CD4-positive, alpha-beta T cell (primary cell): ENCODE results near the gene SH3YL1. TPM values are rescaled to one million over a fixed set of nuclear protein-coding genes. Genes with fewer than 3 reads are reported as not detected.

ENCODE experiments used
- ATAC-seq: fragments of 200-7000 bp; cut with Tn5 transposase; one replicate; pipeline ENCODE4 v1.10.0; 2022; ENCODE audit warnings: mild to moderate bottlenecking; ENCODE audit not compliant: poor library complexity
- CTCF ChIA-PET: fragments of 350-600 bp; sonication (Branson Sonifier 250); formaldehyde crosslinking; loops from one replicate; lab custom pipeline; 2021; ENCODE audit warnings: antibody characterized with exemption, inconsistent platforms; lab: Charles Lee
- POLR2A ChIA-PET: fragments of 350-600 bp; sonication (Branson Sonifier 250); formaldehyde crosslinking; loops from one replicate; lab custom pipeline; 2021; ENCODE audit warnings: antibody characterized with exemption, inconsistent platforms; lab: Charles Lee
- DNase-seq, 14 experiments: peaks; one replicate each; pipeline ENCODE4 v3.0.0-alpha.2; 2013 to 2020; ENCODE audit warnings: mixed read lengths in 2 of 14
- H3K27ac ChIP-seq, 2 donors: one replicate each; pipeline versions ENCODE4 v1.5.1 to v1.7.0; 2013; ENCODE audit warnings: low read length in 2 of 2, low read depth in 1 of 2, mild to moderate bottlenecking in 1 of 2
- H3K27me3 ChIP-seq, 2 experiments: 1 replicate in 1 of 2; 2 replicates in 1 of 2; pipeline versions ENCODE4 v1.6.1 to v1.7.0; 2013; ENCODE audit warnings: low read length in 2 of 2, control low read depth in 1 of 2, mild to moderate bottlenecking in 1 of 2, moderate library complexity in 1 of 2; ENCODE audit not compliant: insufficient read depth in 2 of 2, control insufficient read depth in 1 of 2
- H3K36me3 ChIP-seq: one replicate; pipeline ENCODE4 v1.6.1; 2013; ENCODE audit warnings: low read length, control low read depth; ENCODE audit not compliant: insufficient read depth
- H3K4me1 ChIP-seq: one replicate; pipeline ENCODE4 v1.6.1; 2013; ENCODE audit warnings: low read length, control low read depth; ENCODE audit not compliant: insufficient read depth
- H3K4me3 ChIP-seq: one replicate; pipeline ENCODE4 v1.5.1; 2013; ENCODE audit warnings: mild to moderate bottlenecking, low read length, moderate library complexity
- H3K9me3 ChIP-seq, 2 experiments: 1 replicate in 1 of 2; 2 replicates in 1 of 2; pipeline versions ENCODE4 v1.6.1 to v1.7.0; 2013; ENCODE audit warnings: low read length in 2 of 2, mild to moderate bottlenecking in 2 of 2, control low read depth in 1 of 2, moderate library complexity in 1 of 2; ENCODE audit not compliant: control insufficient read depth in 1 of 2, insufficient read depth in 1 of 2
- H3K27ac Mint-ChIP-seq: one replicate; pipeline ENCODE4 v1.8.0; 2020; ENCODE audit warnings: mixed read lengths
- H3K27me3 Mint-ChIP-seq: one replicate; pipeline ENCODE4 v1.8.0; 2021; ENCODE audit warnings: mixed read lengths
- H3K36me3 Mint-ChIP-seq: one replicate; pipeline ENCODE4 v1.8.0; 2021; ENCODE audit warnings: low read depth, mixed read lengths
- H3K4me1 Mint-ChIP-seq: one replicate; pipeline ENCODE4 v1.8.0; 2021; ENCODE audit warnings: low read depth, mixed read lengths
- H3K4me3 Mint-ChIP-seq: one replicate; pipeline ENCODE4 v1.8.0; 2020; ENCODE audit warnings: mild to moderate bottlenecking, mixed read lengths
- H3K9me3 Mint-ChIP-seq: one replicate; pipeline ENCODE4 v1.8.0; 2020; ENCODE audit warnings: mixed read lengths
- intact Hi-C, 2 experiments: fragments of 100-400 bp; cut with DNase I in 1 of 2; cut with micrococcal nuclease in 1 of 2; formaldehyde crosslinking; loops; one replicate each; pipeline versions ENCODE4 v1.15.1 to v1.9.0; 2023 to 2025; cut with DNase I, micrococcal nuclease
- total RNA-seq, 174 experiments: library from RNA in 2 of 174; stranded (reverse) in 2 of 174; gene quantifications; one replicate each; pipeline ENCODE4 v1.2.3 and lab custom pipeline; 2021 to 2026
- TF ChIP-seq, protein P1 (sequence below): fragments of 200-600 bp; IDR thresholded peaks from one replicate; pipeline ENCODE4 v1.8.0; 2022; ENCODE audit warnings: antibody characterized with exemption, mild to moderate bottlenecking

Gene SH3YL1
- total RNA-seq, 2 experiments from 2014 or later = 59.7 to 61.9 TPM

GRCh38 chr2:253202-253638 is 10.6 kb downstream of the SH3YL1 start:
- CTCF ChIA-PET = interaction anchor here (1.5 kb wide), 1 partner anchor 13 kb away, joined by 3 read pairs; no protein-coding TSS in a partner anchor
- Histone ChIP-seq H3K9me3 (peaks cover 0 to 5% of the 10 kb centered on the region in 2 experiments), H3K27me3 (no peaks in the 10 kb centered on the region), H3K36me3 (peaks cover 5% of the 10 kb centered on the region), H3K4me3 (no peak overlapping the region), H3K27ac (no peak overlapping the region), H3K4me1 (no peaks in the 10 kb centered on the region)
- Mint-ChIP-seq H3K27ac (no peak overlapping the region), H3K4me1 (no peaks in the 10 kb centered on the region), H3K27me3 (no peaks in the 10 kb centered on the region), H3K36me3 (peaks cover 36% of the 10 kb centered on the region), H3K4me3 (no peak overlapping the region), H3K9me3 (peaks cover 6% of the 10 kb centered on the region)
- DNase-seq (no peak), ATAC-seq (no peak)
- intact Hi-C loops = no loop called here
- TF ChIP-seq, protein P1, sequence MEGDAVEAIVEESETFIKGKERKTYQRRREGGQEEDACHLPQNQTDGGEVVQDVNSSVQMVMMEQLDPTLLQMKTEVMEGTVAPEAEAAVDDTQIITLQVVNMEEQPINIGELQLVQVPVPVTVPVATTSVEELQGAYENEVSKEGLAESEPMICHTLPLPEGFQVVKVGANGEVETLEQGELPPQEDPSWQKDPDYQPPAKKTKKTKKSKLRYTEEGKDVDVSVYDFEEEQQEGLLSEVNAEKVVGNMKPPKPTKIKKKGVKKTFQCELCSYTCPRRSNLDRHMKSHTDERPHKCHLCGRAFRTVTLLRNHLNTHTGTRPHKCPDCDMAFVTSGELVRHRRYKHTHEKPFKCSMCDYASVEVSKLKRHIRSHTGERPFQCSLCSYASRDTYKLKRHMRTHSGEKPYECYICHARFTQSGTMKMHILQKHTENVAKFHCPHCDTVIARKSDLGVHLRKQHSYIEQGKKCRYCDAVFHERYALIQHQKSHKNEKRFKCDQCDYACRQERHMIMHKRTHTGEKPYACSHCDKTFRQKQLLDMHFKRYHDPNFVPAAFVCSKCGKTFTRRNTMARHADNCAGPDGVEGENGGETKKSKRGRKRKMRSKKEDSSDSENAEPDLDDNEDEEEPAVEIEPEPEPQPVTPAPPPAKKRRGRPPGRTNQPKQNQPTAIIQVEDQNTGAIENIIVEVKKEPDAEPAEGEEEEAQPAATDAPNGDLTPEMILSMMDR = no peak
- POLR2A ChIA-PET = no interaction called here

DNA sequence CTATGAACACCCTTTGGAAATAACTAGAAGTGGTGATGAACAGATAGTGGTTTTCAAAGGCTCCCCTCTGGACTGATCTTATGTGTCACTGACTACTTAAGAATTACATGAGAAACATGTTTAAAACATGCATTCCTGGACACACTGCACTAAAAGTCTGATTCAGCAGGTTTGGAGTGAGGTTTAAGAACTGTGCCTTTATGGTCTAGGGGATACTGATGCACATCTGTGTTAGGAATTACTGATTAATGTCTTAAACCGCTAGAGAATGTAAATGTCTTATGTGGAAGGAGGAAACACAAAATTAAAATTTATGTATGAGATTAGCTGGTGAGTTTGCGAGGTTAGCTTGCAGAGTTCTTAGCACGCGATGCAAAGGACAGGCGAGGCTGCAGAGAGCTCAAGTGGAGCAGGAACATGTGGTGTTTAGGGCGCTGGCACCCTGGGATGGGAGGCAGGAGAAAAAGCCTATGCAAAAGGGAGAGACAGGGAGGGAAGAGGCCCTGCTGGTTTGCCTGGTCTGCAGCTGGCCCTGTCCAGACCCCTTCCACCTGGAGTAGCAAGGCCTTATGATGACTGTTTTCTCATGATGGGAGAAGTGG is 11.7 kb downstream of the SH3YL1 start:
- H3K9me3 Mint-ChIP-seq = peaks cover 1% of the 10 kb centered on the region
- Histone ChIP-seq H3K4me1 (no peaks in the 10 kb centered on the region), H3K36me3 (peaks cover 5% of the 10 kb centered on the region), H3K9me3 (peaks cover 0 to 5% of the 10 kb centered on the region in 2 experiments), H3K4me3 (no peak overlapping the region), H3K27me3 (no peaks in the 10 kb centered on the region), H3K27ac (no peak overlapping the region)
- TF ChIP-seq, protein P1 = no peak
- ATAC-seq (no peak), DNase-seq (no peak)
- no peak overlapping the region for H3K4me3 Mint-ChIP-seq
- H3K27me3 Mint-ChIP-seq = no peaks in the 10 kb centered on the region
- ChIA-PET POLR2A (no interaction called here), CTCF (interaction anchor here (1.4 to 1.5 kb wide), 2 partner anchors 14 to 31 kb away, joined by 3 read pairs; no protein-coding TSS in a partner anchor)
- no peaks in the 10 kb centered on the region for H3K4me1 Mint-ChIP-seq
- intact Hi-C loops = no loop called here
- peaks cover 45% of the 10 kb centered on the region for H3K36me3 Mint-ChIP-seq
- H3K27ac Mint-ChIP-seq = no peak overlapping the region

DNA sequence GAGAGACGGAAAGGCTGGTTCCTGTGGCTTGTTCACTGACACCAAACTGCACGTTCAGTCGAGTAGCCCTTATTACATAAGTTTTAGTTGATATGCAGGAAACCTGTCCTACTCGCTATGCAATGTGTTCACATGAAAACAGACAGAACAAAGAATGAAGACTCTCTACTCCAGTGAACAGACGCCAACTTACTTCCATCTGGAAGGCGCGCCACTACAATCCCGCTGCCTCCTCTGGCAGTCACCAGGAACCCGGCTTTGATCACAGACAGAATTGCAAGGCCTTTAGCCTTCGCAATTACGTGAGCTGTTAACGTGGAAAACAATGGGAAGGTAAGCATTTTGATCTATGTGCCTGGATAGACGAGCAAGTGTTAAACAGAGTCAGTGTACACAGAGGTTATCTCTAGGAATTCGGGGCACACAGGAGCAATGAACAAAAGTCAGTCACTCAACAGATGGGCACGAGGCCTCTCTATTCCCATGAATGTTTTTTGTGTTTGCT is 14.2 kb downstream of the SH3YL1 start:
- Mint-ChIP-seq H3K9me3 (no peaks in the 10 kb centered on the region), H3K4me1 (peaks cover 7% of the 10 kb centered on the region), H3K27me3 (no peaks in the 10 kb centered on the region), H3K27ac (no peak overlapping the region), H3K4me3 (no peak overlapping the region), H3K36me3 (peaks cover 58% of the 10 kb centered on the region)
- Histone ChIP-seq H3K27ac (no peak overlapping the region), H3K27me3 (no peaks in the 10 kb centered on the region), H3K4me1 (no peaks in the 10 kb centered on the region), H3K9me3 (no peaks in the 10 kb centered on the region), H3K4me3 (no peak overlapping the region), H3K36me3 (peaks cover 10% of the 10 kb centered on the region)
- DNase-seq (no peak), ATAC-seq (no peak)
- ChIA-PET CTCF (no interaction called here), POLR2A (no interaction called here)
- intact Hi-C loops = loop anchor here in 1 of 2 experiments (5.0 to 10.0 kb wide), 2 partner anchors 72 to 1295 kb away; no protein-coding TSS in a partner anchor
- TF ChIP-seq, protein P1 = no peak
